DOHH2 (cell line): ENCODE measurements around the gene G3BP2.

ENCODE experiments used
- EZH2phosphoT487 ChIP-seq: fragments of 200-600 bp; sonication (generic); IDR thresholded peaks from 2 replicates; pipeline ENCODE4 v1.6.1; 2017; ENCODE audit warnings: borderline replicate concordance, mild to moderate bottlenecking, antibody characterized with exemption, low read length, moderate library complexity, mixed read lengths
- TF ChIP-seq, protein P1 (sequence below): fragments of 200-600 bp; sonication (generic); IDR thresholded peaks from one replicate; pipeline ENCODE4 v1.5.1; 2014; ENCODE audit warnings: antibody characterized with exemption, mild to moderate bottlenecking, low read depth, low read length; ENCODE audit not compliant: poor library complexity, severe bottlenecking

DNA sequence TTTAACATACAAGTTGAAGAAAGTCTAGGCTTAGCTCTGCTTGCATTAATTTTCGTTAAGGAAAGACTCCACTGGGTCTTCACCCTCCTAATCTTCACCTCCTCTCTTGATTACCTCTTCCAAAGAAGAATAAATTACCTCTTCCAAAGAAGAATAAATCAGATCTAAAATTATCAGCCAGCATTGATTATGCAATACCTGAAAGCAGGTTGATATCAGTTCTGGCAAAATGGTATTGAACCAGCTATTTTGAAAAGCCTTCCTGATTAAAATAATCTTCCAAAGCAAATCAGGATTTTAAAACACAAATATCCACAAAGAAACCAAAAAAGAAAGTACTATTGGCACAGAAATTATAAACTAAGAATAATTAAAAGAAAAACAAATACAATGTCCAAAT, 79.8 kb downstream of the G3BP2 start:
- TF ChIP-seq, protein P1, sequence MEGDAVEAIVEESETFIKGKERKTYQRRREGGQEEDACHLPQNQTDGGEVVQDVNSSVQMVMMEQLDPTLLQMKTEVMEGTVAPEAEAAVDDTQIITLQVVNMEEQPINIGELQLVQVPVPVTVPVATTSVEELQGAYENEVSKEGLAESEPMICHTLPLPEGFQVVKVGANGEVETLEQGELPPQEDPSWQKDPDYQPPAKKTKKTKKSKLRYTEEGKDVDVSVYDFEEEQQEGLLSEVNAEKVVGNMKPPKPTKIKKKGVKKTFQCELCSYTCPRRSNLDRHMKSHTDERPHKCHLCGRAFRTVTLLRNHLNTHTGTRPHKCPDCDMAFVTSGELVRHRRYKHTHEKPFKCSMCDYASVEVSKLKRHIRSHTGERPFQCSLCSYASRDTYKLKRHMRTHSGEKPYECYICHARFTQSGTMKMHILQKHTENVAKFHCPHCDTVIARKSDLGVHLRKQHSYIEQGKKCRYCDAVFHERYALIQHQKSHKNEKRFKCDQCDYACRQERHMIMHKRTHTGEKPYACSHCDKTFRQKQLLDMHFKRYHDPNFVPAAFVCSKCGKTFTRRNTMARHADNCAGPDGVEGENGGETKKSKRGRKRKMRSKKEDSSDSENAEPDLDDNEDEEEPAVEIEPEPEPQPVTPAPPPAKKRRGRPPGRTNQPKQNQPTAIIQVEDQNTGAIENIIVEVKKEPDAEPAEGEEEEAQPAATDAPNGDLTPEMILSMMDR = no peak
- TF ChIP-seq EZH2phosphoT487 = no peak
